NCI-H524 treated with DMSO at 0.1 percent for 48 hours (cell line): ENCODE data around the gene POLD2.
A peak's percentile ranks its signal among the peaks of the same experiment; 100 is the strongest.
"Not testable (repeated sequence)": the region's sequence is repeated elsewhere in the genome, so short reads cannot be mapped to it uniquely, and the experiment has no call there.

Source experiments
- DNase-seq: peaks from one replicate; lab custom pipeline; 2025; lab: John Stamatoyannopoulos, UW

POLD2 gene

DNA sequence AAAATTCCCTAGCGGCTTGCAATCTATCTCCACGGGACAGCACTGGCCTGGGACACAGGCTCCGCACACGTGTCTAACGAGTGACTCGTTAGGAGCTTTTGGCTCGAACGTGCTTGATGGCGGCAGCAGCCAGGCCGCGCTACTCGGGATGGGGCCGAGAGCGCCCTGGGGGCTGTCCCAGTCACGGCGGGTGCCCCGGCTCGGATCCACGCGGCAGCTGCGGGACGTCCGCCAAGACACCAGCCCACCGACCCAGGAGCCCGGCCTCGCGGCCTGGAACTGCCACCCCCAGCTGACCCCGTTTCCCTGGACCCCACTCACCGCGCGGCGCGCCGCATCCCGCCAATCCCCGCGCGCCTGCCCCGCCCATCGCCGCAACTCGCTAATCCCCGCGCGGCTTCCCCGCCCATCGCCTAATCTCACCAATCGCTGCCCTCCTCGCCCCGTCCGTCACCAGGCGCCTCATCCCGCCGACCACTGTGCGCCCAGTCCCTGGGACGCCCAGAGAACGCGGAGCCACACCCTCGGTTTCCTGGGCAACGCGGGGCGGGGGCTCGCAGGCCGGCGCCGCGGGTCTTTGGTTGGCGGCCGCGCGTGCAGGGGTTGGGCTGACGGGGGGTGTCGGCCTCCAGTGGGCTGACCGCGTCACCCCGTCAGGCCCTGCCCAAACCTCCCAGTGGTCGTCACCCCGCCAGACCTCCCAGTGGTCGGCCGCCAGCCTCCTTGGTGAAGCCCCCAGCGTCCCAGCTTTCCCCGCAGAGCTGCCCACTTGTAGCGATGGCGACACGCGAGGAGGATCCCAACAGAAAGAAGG is at the start of gene POLD2:
Gene POLD2, minus strand, starts transcription at position 359 of the 814 bp plus-strand sequence. CDS start 1,495 bp downstream, outside the sequence.
- DNase-seq: peak; percentile 65

DNA sequence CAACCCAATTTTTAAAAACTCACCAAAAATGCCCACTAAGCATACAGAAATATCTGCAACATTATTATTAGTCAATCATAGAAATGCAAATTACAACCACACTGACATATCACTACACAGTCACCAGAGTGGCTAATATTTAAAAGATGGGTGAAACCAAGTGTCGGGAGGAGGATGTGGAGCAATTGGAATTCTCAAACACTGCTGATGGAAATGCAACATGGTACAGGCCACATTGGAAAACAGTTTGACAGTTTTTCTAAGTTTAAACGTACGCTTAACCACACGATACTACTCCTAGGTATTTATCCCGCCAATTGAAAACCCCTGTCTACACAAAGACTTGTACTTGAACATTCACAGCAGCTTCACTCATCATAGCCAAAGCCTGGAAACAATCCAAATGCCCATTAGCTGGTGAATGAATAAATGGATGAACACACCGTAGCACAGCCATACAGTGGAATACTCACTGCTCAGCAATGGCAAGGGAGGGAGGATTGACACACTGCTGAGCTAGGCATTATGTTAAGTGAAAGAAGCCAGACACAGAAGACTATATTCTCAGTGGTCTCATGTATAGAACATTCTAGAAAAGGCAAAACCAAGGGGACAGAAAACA is 49.6 kb upstream of the POLD2 start:
- no peak for DNase-seq

DNA sequence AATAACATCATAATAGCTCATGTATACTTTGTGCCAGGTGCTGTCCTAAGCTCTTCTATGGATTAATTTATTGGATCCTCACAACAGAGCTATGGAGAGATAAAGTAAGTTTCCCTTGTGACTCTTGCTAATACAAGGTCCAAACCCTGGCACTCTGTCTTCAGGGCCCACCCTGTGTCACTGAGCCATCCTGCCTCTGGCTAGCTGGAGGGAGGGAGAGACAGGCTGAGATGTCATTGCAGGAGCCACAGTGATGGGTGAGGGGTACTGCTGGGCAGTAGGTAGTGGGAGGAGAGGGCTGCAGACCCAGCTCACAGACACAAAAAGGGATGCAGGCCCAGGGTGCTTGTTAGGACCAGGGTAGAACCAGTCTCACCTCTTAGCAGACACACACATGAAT is 49.0 kb upstream of the POLD2 start:
- no peak for DNase-seq

DNA sequence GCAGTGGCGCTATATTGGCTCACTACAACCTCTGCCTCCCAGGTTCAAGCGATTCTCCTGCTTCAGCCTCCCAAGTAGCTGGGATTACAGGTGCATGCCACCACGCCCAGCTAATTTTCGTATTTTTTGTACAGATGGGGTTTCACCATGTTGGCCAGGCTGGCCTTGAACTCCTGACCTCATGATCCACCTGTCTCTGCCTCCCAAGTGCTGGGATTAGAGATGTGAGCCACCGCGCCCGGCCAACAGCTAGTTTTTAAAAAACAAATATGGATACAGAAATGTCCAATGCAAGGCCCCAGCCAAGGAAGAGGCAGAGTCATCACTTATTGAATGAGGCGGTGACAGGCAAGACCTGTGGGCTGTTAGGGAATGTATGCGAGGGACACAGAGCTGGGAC is 48.6 kb upstream of the POLD2 start:
- DNase-seq: not testable (repeated sequence)

DNA sequence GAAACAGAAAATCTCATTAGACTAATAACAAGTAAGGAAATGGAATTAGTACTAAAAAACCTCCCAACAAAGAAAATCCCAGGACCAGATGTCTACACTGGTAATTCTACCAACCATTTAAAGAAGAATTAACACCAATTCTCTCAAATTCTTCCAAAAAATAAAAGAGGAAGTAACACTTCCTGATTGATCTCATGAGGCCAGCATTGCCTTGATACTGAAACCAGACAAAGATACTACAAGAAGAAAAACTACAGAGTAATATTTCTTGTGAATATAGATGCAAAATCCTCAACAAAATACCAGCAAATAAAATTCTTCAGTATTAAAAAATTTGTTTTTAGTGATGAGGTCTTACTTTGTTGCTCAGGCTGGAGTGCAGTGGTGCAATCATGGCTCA is 44.6 kb upstream of the POLD2 start:
- DNase-seq: no peak

DNA sequence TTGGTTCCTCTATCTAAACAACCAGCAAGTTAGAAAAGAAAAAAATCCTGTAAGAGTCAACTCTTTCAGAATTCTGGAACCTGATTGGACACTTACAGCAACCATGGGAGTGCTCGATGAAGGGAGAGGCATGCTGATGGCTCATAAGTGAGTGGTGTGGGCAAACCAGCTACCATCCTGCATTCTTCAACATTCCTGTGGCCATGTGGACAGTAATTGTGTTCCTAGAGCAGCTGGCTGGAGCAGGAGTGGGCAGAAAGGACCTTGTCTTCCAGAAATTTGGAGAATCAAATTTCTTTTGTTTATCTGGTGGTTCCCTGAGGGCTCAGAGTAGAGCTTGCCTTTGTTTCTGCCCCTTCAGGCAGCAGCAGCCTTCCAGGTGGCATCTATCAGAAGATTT is 40.2 kb upstream of the POLD2 start:
- no peak for DNase-seq

DNA sequence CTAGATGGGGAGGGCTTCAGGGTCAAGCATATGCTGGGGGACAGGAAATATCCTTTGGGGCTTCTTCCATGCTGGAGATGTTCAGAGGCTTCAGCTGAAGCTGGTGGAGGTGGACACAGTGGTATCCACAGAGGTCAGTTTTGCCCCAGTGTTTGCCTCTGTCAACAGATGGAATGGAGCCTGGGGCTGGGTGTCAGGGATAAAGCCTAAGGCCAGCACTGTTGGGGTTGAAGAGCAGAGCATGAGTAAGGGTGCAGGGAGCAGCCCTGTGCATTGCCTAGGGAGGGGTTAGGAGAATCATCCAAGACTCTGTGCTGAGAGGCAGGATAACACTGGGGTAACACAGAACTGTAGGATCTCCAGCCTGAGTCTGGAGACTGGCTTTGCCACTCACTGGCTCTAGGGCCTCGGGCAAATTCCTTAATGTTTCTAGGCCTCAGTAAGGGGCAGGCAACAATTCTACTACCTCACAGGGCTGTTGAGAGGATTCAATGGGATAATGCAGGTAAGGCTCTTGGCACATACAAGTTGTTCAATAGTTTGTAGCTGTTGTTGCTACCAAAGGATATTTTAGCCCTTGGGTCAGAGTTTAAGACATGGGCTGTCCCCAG is 39.5 kb upstream of the POLD2 start:
- no peak for DNase-seq

DNA sequence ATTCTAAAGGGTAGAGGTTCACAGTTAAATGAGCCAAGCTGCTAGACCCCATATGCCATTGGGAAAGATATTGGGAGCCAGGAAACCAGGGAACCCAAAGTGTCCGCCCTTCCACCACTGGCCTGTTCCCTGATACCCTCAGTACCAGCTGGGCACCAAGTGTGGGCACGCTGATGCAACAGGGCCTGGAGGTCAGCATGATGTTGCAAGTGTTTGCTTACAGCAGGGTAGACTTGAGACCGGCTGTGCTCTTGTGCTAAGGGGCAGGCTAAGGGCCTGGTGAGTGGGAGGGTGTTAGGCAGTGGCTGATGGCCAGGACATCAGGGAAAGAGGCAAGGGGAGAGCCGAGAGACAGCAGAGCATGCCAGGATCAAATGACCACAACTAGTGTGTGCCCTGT is 38.8 kb upstream of the POLD2 start:
- no peak for DNase-seq

DNA sequence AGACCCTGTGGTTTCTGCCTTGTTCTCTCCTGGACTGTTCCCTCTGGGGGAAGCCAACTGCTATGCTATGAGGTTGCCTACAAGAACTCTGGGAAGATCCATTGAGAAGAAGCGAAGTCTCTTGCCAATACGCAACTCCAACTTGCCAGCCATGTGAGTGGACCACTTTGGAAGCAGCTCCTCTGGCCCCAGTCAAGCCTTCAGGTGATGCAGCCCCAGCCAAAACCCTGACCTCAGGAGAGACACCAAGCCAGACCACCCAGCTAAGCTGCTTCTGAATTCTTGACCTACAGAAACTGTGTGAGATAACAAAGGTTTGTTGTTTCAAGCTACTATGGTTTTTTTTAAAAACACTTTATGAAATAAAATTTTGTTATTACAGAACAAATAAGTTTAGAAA is 38.0 kb upstream of the POLD2 start:
- no peak for DNase-seq

DNA sequence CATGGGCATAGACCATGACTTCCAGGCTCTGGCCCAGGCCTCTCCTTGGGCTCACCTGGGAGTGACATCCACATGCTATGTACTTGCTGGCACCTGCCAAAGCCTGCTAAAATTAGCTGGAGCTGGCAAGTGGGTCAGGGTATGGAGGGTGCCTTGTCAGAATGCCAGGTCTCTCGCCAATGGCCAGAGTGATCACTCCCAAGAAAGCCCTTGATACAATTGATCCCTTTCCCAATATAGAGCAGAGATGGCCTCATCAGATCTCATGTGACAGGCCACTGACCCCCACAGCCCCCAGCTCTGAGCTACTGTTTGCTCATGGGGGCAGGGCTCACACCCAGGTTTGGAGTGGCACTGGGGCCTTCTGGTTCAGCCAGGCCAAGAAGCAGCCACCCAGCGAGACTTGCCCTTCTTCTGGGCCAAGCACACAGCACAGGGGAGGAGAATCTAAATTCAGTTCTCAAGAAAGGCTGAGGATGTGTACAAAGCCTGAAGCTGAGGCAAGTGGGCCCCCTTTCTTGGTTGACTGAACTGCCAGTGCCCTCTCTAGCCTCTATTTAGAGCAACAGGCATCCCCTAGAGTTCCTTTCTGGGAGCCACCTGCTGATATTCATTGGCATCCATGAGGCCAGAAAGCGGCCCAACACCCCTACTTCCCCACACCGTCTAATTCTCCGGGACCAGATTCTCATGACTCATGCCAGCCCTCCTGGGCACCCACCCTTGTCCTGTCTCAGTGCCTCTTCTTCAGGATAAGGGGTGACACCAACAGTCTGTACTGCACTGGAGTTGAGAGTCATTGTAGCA is 36.7 kb upstream of the POLD2 start:
- no peak for DNase-seq

DNA sequence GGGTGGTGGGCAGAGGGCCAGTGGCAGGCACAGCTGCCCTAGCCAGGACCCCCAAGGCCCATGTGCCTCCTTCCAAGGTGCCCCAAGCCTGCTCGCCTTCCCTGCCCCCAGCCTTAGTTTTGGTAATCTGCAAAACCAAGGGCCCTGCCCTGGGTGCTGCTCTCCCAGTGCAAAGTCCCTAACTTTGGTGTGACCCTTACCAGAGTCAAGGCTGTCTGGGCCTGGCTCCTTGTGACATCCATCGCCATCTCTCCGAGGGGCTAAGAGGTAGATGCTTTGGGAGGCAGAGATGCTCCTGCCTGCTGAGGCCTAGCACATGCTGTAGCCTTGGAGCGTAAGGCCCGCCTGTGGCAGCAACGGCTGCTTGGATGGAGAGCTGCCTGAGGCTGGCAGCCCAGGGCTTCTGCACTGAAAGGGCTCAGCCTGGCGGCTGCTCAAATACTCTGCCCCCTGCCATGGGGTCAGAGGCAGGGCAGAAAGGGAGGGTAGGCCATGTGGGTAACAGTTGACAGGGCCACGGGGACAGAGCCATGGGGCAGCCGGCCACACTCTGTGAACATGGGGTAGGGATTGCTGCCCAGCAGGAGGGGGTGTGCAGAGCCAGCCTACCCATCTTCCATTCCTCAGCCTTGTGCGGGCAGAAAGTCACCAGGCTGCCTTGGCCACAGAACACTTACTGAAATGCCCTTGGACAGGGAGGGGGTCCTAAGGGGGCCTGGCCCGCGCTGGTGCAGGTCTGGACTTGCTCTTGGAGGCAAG is 35.7 kb upstream of the POLD2 start:
- DNase-seq: no peak

DNA sequence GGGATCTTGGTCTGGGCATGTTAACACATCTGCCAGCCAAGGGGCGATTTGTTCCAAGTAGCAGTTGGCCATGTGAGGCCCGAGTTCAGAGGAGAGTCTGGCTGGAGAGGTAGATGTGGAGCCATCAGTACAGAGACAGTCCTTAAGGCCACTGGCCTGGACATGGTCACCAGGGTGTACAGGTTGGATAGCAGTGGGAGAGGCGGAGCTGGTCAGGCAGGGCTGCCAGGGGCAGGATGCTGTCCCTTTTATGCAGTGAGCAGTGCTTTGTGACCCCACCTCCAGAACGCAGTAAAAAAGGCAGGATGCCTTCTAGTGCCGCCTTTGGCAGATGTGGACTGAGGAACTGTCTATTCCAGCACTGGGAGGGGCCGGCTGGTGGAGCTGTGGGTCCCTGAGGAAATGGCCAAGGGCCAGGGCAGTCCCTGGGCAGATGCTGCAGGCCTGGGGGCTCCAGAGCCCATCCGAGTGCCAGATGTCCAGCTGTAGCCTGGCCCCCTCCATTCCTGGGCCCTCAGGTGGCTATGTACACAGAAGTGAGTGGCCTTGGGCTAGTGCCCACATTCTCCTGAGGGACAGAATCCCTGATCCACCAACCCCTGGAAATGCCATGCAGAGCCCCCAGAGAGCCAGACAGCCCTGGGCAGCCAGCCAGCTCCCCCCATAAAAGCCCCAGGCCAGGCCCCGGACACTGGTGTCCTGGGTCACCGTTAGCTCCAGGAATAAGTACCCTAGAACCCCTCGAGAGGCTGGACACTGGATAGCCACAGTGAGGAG is 34.9 kb upstream of the POLD2 start:
- no peak for DNase-seq

DNA sequence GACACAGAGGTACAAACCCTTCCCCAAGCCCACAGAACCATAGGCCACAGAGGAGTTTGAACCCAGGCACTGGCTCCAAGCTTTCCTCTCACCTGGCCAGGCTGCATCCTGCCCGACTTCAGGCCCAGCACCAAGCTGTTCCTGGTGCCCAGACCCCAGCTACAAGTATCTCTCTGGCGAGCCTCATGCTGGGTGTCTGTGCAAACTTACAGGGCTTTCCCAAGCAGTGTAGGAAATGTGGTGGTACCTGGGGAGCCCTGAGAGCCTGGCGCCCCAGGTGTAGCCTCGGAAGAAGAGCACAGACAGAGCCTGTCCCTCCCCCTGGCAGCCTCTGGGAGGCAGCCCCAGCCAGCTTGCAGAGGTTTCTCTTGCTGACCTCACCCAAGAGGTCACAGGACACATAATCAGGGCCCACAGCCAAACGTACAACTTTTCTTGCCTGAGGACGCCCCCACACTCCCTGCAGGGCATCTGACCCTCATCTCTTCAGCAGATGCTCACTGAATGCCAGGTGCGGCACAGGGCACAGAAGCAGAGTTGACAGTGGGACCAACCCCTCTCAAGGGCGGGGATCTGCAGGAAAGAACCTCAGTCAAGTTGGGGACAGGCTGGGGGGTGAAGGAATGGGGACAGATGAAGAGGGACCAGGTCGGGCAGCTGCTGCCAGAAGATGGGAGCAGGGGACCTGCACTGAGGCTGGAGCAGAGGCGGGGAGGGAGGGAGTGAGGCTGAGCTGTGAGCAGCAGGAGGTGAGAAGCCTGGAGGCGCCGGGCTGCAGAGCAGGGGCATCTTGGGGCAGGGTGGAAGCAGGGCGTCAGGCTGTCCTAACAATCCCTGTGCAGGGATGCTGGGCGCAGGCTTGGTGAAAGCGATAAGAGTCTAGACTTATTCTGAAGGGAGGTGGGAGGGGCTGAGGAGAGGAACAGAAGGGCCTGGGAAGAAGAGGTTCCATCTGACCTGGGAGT is 34.0 kb upstream of the POLD2 start:
- DNase-seq: peak; percentile 38

DNA sequence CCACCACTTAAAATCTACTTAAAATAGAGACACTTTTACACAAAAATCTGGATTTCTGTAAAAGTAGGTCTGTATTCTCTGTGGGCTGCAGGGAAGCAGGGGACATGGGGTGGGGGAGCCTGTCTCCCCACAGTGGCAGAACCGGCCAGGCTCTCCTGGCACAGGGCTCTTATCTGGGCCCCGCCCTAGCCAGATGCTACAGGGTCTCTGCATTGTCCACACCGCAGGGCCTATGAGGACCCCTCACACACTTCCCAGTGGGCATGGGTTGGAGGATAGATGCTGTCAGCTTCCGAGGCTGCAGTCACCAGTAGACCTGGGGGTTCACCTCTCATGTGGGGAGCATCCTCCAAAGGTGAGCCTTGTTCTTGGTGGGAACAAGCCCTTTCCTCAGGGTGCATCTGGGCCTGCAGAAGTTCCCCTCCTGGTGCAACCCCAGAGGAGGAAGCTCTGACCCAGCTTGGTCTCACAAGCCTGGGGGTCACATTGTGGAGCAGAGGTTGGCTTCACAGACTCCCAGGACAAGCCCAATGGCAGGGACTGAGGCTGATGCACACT is 33.2 kb upstream of the POLD2 start:
- DNase-seq: no peak

DNA sequence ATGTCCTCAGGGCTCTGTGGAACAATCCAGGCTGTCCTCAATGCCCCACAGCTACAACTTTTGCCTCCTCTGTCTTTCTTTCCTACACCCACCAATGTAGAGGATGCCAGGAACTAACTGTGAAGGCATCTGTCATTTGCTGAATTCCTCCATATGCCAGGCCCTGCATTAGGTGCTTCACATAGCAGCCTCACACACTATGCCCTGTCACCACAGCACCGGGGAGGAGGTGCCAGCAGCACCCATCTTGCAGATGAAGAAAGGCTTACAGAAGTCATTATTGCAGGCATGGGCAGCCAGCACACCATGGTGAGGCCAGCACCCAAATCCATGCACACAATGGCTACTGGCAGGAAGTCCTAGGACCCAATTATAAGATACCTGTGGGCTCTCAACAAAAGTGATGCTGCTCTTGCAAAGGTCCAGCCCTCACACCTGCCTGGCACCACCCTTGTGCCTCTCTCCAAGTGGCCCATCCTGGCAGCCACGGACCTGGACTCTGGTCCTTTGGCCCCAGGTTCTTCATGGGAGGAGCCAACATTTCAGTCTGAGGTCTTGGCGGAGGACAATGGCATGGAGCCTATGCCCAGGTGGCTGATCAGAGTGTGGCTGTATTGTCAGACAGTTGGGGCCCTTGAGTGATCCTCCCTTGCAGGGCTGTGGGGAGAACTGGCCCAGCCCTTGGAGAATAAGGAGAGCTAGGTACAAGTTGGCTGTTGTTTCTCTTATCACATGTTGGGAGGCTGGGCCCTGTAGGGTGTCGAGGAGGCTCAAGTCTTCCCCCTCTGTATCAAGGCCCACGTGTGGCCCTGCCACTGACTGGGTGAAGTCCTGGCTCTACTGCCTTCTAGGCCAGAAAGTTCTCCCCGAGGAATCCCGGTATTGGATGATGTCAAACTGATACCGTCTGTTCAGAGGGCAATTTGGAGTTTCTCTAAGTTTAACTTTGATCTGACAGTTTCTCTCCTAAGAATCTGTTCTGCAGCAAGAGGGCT is 32.1 kb upstream of the POLD2 start:
- DNase-seq: no peak

DNA sequence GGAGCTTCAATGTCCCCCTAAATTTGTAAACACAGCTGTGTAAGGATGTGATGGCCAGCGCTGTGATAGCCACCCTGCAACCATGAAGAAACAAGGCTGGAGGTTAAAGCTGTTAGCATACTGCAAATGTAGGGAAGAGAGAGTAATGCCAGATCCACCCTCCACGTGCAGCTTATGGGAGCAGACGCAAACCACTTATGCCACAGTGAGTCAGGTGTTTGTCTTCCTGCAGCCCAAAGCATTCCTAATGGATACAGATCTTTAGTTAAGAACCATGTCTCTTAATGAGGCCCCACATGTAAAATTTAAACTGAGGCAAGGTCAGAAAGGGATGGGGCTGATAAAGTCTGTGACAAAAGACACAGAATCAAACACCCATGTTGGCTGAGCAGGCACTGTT is 31.4 kb upstream of the POLD2 start:
- no peak for DNase-seq

DNA sequence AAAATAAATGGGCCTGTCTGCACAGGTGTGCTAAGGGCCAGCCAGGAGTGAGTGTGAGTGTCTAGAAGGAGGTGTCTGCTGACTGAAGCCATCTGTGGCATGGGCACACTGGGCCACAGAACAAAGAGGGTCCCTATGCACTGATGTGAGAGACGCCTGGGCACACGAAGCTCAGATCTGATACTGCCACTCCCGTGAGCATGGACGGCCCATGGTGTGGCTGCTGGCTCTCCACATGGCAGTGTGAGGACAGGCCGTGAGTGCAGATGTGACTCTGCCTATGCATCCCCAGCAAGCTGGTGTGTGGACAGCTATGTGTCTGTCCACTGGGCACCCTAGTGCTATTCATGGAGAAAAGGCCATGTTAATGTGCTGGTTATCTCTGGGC is 30.6 kb upstream of the POLD2 start:
- DNase-seq: no peak
